HepG2 (cell line): ENCODE results near the gene ODAM. TPM values are rescaled to one million over a fixed set of nuclear protein-coding genes. Genes with fewer than 3 reads are reported as not detected.

Experiments
- AHR ChIP-seq: IDR thresholded peaks from 2 replicates; pipeline ENCODE4 v1.6.1; 2018; ENCODE audit warnings: missing genetic modification reagents, missing compliant biosample characterization
- CTCF ChIP-seq: sonication (generic); formaldehyde crosslinking; IDR thresholded peaks from 2 replicates; pipeline ENCODE4 v1.5.0; 2020; ENCODE audit warnings: mild to moderate bottlenecking, missing genetic modification reagents, moderate library complexity
- ISL2 ChIP-seq: sonication (generic); formaldehyde crosslinking; IDR thresholded peaks from 2 replicates; pipeline ENCODE4 v1.5.0; 2020; ENCODE audit warnings: missing genetic modification reagents
- KAT8 ChIP-seq: IDR thresholded peaks from 2 replicates; pipeline ENCODE4 v1.6.1; 2016; ENCODE audit warnings: missing genetic modification reagents, missing compliant biosample characterization
- MLLT10 ChIP-seq: sonication (generic); formaldehyde crosslinking; IDR thresholded peaks from 2 replicates; pipeline ENCODE4 v1.4.0; 2020; ENCODE audit warnings: missing genetic modification reagents
- MXD1 ChIP-seq: sonication (generic); formaldehyde crosslinking; IDR thresholded peaks from 2 replicates; pipeline ENCODE4 v1.4.0; 2020; ENCODE audit warnings: mild to moderate bottlenecking, missing genetic modification reagents
- NR2C2 ChIP-seq: sonication (generic); formaldehyde crosslinking; IDR thresholded peaks from 2 replicates; pipeline ENCODE4 v1.4.0; 2020; ENCODE audit warnings: missing genetic modification reagents, mild to moderate bottlenecking, moderate library complexity, borderline replicate concordance
- PBX2 ChIP-seq: IDR thresholded peaks from 2 replicates; pipeline ENCODE4 v1.6.1; 2016; ENCODE audit warnings: control low read depth
- PHF5A ChIP-seq: IDR thresholded peaks from one replicate; pipeline ENCODE4 v1.6.1; 2018; ENCODE audit warnings: low read depth, missing genetic modification reagents; ENCODE audit not compliant: unreplicated experiment
- PLRG1 ChIP-seq: fragments of 450-650 bp; conservative IDR thresholded peaks from 2 replicates; pipeline ENCODE4 v1.6.1; 2016
- RXRA ChIP-seq: sonication (generic); formaldehyde crosslinking; IDR thresholded peaks from 2 replicates; pipeline ENCODE4 v1.5.1; 2020; ENCODE audit warnings: missing genetic modification reagents
- SETDB1 ChIP-seq: sonication (generic); formaldehyde crosslinking; IDR thresholded peaks from 2 replicates; pipeline ENCODE4 v1.5.1; 2020; ENCODE audit warnings: missing genetic modification reagents, mild to moderate bottlenecking, borderline replicate concordance
- SIX1 ChIP-seq: sonication (generic); formaldehyde crosslinking; IDR thresholded peaks from 2 replicates; pipeline ENCODE4 v1.4.0; 2020; ENCODE audit warnings: missing genetic modification reagents, borderline replicate concordance
- SP5 ChIP-seq: IDR thresholded peaks from 2 replicates; pipeline ENCODE4 v1.6.1; 2016; ENCODE audit warnings: low read depth, borderline replicate concordance
- ZBTB37 ChIP-seq: sonication (generic); formaldehyde crosslinking; IDR thresholded peaks from 2 replicates; pipeline ENCODE4 v1.4.0; 2020; ENCODE audit warnings: mild to moderate bottlenecking, missing genetic modification reagents
- ZFP90 ChIP-seq: sonication (generic); formaldehyde crosslinking; IDR thresholded peaks from 2 replicates; pipeline ENCODE4 v1.8.0; 2022; ENCODE audit warnings: missing genetic modification reagents, mild to moderate bottlenecking, inconsistent platforms, borderline replicate concordance
- ZFX ChIP-seq: sonication (generic); formaldehyde crosslinking; IDR thresholded peaks from 2 replicates; pipeline ENCODE4 v1.4.0; 2020; ENCODE audit warnings: mild to moderate bottlenecking, low read depth, missing genetic modification reagents, moderate library complexity
- ZNF230 ChIP-seq: sonication (generic); formaldehyde crosslinking; IDR thresholded peaks from 2 replicates; pipeline ENCODE4 v1.4.0; 2020; ENCODE audit warnings: mild to moderate bottlenecking, missing genetic modification reagents
- ZNF841 ChIP-seq: sonication (generic); formaldehyde crosslinking; IDR thresholded peaks from 2 replicates; pipeline ENCODE4 v1.8.1; 2023; ENCODE audit warnings: missing genetic modification reagents, borderline replicate concordance
- ZNF891 ChIP-seq: sonication (generic); formaldehyde crosslinking; IDR thresholded peaks from 2 replicates; pipeline ENCODE4 v1.5.0; 2020; ENCODE audit warnings: mild to moderate bottlenecking, missing genetic modification reagents
- polyA plus RNA-seq, 8 experiments: library from polyadenylated mRNA; depleted of rRNA in 3 of 8; stranded (reverse) in 7 of 8; unstranded in 1 of 8; fragments of >200 nt; fragmentation: Illumina TruSeq in 4 of 8; extraction: Trizol in 4 of 8; gene quantifications; 2 replicates each; pipeline versions ENCODE4 v1.2.1 to v1.2.3, GENCODE V29; 2011 to 2016; ENCODE audit warnings: low read depth in 4 of 8, missing spikeins in 1 of 8, mixed read lengths in 1 of 8; ENCODE audit not compliant: insufficient read depth in 1 of 8
- total RNA-seq, 5 experiments: library from RNA; depleted of rRNA; stranded (reverse); fragments of >200 nt; fragmentation: Illumina TruSeq; extraction: Trizol; gene quantifications; 2 replicates each; pipeline ENCODE4 v1.2.3, GENCODE V29; 2016; ENCODE audit warnings: low read depth in 1 of 5
- TF ChIP-seq, protein P1 (sequence below): sonication (generic); formaldehyde crosslinking; IDR thresholded peaks from 2 replicates; pipeline ENCODE4 v1.4.0; 2020; ENCODE audit warnings: mild to moderate bottlenecking, missing genetic modification reagents
- TF ChIP-seq, protein P2 (sequence below): sonication (generic); formaldehyde crosslinking; IDR thresholded peaks from 2 replicates; pipeline ENCODE4 v1.4.0; 2020; ENCODE audit warnings: missing genetic modification reagents
- TF ChIP-seq, protein P3 (sequence below): sonication (generic); formaldehyde crosslinking; IDR thresholded peaks from 2 replicates; pipeline ENCODE4 v1.4.0; 2020; ENCODE audit warnings: missing genetic modification reagents

The ODAM gene
- total and polyA plus RNA-seq, 2 of the 13 experiments (the other 11 are each of a cell fraction or from before 2014, with no cell fraction given), result 94.6 to 115 TPM

DNA sequence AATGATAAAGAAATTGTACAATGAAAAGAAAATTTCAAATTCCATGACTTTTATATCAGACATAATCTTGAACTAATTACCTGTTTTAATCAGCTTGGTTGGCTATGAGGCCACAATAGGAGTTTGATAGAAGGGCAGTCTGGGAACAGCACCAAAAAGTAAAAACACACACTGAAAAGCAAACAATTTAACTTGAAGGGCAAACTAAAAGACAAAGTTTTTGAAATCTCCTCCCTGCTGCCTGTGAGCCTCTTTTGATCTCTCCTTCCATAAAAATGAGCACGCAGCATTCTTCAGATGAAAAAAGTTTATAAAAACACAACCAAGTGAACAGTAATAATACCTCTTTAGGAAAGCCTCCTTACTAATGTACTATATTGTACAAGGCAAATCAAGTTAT, 8.1 kb downstream of the ODAM start (continued):
- TF ChIP-seq SP5 (peak; percentile 55; the same call in 1 of the 2 replicates), MLLT10 (no peak), RXRA (CRISPR knock-in tag) (no peak), PLRG1 (no peak), CTCF (CRISPR knock-in tag) (no peak), ZNF230 (CRISPR knock-in tag) (no peak), ZFX (CRISPR knock-in tag) (no peak), AHR (CRISPR knock-in tag) (no peak), ZFP90 (no peak), KAT8 (CRISPR knock-in tag) (no peak), SETDB1 (CRISPR knock-in tag) (no peak), PBX2 (no peak), NR2C2 (CRISPR knock-in tag) (no peak), ZBTB37 (CRISPR knock-in tag) (no peak), ZNF841 (CRISPR knock-in tag) (no peak), PHF5A (no peak), MXD1 (no peak), SIX1 (CRISPR knock-in tag) (no peak), ZNF891 (no peak), ISL2 (CRISPR knock-in tag) (peak; percentile 93)
- TF ChIP-seq, protein P1, sequence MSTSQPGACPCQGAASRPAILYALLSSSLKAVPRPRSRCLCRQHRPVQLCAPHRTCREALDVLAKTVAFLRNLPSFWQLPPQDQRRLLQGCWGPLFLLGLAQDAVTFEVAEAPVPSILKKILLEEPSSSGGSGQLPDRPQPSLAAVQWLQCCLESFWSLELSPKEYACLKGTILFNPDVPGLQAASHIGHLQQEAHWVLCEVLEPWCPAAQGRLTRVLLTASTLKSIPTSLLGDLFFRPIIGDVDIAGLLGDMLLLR, result no peak
- TF ChIP-seq, protein P2, sequence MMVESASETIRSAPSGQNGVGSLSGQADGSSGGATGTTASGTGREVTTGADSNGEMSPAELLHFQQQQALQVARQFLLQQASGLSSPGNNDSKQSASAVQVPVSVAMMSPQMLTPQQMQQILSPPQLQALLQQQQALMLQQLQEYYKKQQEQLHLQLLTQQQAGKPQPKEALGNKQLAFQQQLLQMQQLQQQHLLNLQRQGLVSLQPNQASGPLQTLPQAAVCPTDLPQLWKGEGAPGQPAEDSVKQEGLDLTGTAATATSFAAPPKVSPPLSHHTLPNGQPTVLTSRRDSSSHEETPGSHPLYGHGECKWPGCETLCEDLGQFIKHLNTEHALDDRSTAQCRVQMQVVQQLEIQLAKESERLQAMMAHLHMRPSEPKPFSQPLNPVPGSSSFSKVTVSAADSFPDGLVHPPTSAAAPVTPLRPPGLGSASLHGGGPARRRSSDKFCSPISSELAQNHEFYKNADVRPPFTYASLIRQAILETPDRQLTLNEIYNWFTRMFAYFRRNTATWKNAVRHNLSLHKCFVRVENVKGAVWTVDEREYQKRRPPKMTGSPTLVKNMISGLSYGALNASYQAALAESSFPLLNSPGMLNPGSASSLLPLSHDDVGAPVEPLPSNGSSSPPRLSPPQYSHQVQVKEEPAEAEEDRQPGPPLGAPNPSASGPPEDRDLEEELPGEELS (CRISPR knock-in tag), result peak; percentile 56
- TF ChIP-seq, protein P3, sequence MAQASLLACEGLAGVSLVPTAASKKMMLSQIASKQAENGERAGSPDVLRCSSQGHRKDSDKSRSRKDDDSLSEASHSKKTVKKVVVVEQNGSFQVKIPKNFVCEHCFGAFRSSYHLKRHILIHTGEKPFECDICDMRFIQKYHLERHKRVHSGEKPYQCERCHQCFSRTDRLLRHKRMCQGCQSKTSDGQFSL (CRISPR knock-in tag), result no peak
